ENCODE results near the gene DUOXA2.

DNA sequence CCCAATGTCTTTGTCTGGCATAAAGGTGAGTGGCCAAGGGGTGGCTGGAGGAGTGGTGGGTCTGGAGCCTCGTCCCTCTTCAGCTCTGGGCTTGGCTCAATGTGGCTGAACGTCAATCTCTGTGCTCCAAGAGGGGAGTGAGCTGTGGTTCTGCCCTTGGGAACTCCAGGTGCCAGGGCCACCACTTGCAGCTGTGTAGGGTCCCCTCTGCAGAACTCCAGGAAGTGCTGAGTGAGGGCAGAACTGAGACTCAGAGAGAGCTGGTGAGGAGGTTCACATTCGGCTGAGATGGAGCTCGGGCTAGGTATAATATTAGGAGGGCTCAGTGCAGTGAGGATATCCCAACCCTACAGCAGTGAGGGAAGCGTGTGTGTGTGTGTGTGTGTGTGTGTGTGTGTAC, 27.3 kb downstream of the DUOXA2 start:
- TF ChIP-seq POLR2A (IDR thresholded peaks at IDR 0.05; ENCODE audit: low read depth, low read length): no peak
- TF ChIP-seq SMC3 (IDR thresholded peaks at IDR 0.05; ENCODE audit: low read depth, low read length): no peak
- TF ChIP-seq CTCF (conservative IDR thresholded peaks at IDR 0.05; ENCODE audit: low read depth, low read length): no peak
- TF ChIP-seq CEBPB (IDR thresholded peaks at IDR 0.05; ENCODE audit: low read depth, low read length): no peak
- TF ChIP-seq RAD21 (IDR thresholded peaks at IDR 0.05; ENCODE audit: low read length): no peak
- TF ChIP-seq MAFK (IDR thresholded peaks at IDR 0.05; ENCODE audit: low read depth, low read length): no peak
- TF ChIP-seq, protein P1, sequence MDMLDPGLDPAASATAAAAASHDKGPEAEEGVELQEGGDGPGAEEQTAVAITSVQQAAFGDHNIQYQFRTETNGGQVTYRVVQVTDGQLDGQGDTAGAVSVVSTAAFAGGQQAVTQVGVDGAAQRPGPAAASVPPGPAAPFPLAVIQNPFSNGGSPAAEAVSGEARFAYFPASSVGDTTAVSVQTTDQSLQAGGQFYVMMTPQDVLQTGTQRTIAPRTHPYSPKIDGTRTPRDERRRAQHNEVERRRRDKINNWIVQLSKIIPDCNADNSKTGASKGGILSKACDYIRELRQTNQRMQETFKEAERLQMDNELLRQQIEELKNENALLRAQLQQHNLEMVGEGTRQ (IDR thresholded peaks at IDR 0.05; ENCODE audit: low read depth, low read length): no peak
- TF ChIP-seq MXI1 (IDR thresholded peaks at IDR 0.05; ENCODE audit: borderline replicate concordance, low read depth, low read length): no peak
- no peak for TF ChIP-seq ELK1 (IDR thresholded peaks at IDR 0.05; ENCODE audit: borderline replicate concordance, low read depth, low read length)
- TF ChIP-seq CHD1 (IDR thresholded peaks at IDR 0.05; ENCODE audit: low read depth, low read length): no peak
- TF ChIP-seq BHLHE40 (IDR thresholded peaks at IDR 0.05; ENCODE audit: low read depth, low read length): no peak
- TF ChIP-seq RCOR1 (IDR thresholded peaks at IDR 0.05; ENCODE audit: insufficient replicate concordance, low read length): no peak
